GM19397 (cell line): ENCODE measurements around the gene TJP1.
"Not testable (repeated sequence)": the region's sequence is repeated elsewhere in the genome, so short reads cannot be mapped to it uniquely, and the experiment has no call there.

Source experiments
- ATAC-seq: cut with Tn5 transposase; IDR thresholded peaks from one replicate; pipeline ENCODE4 v1.9.1; 2021; ENCODE audit warnings: mild to moderate bottlenecking, moderate library complexity; ENCODE audit not compliant: unreplicated experiment

The TJP1 gene

DNA sequence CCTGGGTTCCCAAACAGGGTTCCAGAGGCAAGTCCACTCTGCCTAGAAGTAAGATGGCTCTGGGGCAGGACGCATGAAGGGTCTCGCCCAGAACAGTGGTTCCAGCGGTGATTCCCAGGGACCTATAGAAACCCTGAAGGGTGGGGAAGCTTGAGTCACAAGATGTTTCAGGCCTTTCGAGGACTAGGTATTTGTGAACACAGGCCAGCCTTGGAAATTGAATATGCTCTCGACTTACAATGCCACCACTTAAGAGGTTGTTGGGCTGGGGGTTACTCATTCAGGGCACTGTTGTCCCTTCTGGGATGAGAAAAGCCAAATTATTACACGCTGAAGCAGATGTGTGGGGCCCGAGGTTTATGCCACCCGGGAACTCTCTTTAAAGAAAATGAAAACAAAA lies 152.0 kb downstream of the TJP1 start:
- no peak for ATAC-seq

DNA sequence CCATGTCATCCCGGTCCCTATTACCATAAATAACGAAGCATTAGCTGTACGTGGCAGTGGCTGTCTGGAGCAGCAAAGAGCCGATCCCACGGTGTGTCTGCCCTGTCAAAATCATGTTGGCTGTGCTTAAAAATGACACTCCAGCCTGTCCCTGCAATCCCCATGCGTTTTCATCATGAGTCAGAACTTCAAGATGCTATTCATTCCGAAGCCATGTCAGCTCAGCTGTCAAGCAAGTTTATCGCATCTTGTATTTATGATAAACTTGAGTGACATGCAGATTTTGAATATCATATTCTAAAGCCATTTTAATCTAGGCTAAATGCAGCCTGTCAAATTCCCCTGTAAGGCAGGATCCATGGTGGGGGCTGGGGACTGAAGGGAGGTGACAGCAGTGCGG lies 152.4 kb downstream of the TJP1 start:
- ATAC-seq = no peak

DNA sequence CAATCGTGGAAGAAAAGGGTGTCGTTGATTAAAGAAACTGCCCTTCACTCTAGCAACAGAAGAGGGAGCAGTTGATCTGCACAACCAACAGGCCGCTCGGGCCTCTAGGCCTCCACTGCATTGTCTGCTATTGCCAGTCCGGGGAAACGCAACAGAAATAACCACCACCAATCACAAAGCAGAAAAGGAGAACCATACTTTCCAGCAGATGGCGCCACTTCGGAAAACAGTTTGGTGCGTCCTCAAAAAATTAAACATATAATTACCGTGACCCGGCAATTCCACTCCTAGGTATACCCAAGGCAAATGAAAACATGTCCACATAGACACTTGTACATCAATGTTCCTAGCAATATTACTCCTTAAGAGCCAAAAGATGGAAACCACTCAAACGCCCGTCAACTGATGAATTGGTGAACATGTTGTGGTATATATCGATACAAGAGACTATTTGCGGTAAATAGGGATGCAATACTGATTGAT lies 154.1 kb downstream of the TJP1 start:
- ATAC-seq = peak; percentile 82

DNA sequence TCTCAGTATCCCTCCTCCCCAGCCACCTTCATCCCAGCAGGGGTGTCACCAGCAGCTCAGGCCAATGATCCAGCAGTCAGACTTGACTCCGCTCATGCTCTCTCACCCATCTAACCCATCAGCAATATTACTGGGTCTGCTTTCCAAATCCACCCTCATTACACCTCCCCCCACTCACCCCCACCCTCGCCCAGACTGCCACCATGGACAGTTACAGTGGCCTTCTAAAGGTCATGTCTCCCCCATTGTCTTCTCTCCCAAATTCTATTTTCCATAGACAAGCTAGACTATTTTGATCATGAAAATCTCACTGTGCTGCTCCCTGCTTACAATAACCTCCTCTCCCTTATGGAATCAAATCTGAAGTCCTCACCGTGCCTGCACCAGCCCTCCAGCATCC lies 156.0 kb downstream of the TJP1 start:
- no peak for ATAC-seq

DNA sequence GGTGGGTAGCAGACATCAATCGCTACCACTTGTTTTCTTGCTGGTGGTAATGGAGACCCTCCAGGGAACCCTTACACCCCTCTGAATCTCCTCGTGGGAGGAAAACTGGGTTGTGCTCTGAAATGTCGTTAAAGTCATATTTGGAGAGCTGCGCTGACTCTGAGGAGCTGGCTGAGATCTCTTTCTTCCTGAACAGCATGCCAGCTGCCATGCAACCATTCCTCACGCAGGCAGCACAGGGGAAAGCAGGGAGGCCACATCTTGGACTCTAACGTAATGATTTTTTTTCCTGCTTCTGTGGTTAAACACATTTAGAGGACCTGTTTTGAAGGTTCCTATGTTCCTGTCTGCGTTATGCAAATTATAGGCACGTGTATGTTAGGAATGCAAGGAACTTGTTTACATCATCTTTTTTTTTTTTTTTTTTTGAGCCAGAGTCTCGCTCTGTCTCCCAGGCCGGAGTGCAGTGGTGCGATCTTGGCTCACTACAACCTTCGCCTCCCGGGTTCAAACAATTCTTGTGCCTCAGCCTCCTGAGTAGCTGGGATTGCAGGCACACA lies 156.7 kb downstream of the TJP1 start:
- ATAC-seq = no peak

DNA sequence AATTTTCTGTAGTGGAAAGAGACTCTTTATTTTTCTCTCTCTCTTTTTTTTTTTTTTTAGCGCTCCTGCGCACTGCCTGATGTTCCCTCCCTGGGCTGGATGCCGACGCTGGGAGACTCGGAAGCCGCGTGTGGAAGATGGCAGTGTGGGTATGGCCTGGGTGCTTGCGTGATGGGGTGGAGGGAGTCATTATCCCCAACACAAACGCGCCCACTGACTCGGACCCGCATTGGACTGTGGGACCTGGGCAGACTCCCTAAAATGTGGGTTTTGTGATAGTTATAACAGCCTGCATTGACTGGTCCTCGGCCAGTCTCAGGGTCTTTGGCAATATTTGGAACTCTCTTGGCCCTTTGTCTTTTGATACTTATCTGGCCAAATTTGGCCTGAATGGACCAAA lies 157.9 kb downstream of the TJP1 start:
- ATAC-seq = no peak

DNA sequence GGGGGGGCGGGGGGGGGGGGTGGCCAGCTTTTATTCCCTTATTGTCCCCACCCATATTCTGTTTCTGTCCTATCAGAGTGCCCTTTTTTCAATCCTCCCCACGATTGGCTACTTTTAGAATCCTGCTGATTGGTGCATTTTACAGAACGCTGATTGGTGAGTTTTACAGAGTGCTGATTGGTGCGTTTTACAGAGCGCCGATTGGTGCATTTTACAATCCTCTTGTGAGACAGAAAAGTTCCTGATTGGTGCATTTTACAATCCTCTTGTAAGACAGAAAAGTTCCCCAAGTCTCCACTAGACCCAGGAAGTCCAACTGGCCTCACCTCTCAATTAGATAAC lies 164.8 kb downstream of the TJP1 start:
- ATAC-seq = not testable (repeated sequence)

DNA sequence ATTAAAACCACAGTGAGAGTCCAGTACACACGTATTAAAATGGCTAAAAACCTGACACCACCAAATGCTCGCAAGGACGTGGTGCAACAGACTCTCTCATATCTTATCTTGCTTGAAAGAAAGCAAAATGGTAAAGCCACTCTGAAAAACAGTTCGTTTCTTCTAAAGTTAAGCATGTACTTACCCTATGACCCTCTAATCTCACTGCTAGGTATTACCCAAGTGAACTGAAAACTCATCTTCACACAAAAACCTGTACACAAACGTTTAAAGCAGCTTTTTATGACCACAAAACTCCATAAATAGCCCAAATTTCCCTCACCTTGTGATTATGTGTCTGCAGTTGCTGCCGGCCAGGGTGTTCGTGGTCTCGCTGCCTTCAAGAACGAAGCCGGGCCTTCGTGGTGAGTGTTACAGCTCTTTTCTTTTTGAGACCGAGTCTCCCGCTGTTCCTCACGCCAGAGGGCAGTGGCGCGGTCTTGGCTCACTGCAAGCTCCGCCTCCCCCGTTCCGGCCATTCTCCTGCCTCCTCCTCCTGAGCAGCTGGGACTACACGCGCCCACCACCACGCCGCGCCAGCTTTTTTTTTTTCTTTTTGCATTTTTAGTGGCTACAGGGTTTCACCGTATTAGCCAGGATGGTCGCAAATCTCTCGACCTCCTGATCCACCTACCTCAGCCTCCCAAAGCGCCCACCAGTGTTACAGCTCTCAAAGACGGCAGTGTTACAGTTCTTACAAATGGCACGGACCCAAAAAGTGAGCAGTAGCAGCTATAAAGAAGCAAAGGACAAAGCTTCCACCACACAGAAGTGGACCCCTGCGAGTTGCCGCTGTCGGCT lies 165.4 kb downstream of the TJP1 start:
- no peak for ATAC-seq

DNA sequence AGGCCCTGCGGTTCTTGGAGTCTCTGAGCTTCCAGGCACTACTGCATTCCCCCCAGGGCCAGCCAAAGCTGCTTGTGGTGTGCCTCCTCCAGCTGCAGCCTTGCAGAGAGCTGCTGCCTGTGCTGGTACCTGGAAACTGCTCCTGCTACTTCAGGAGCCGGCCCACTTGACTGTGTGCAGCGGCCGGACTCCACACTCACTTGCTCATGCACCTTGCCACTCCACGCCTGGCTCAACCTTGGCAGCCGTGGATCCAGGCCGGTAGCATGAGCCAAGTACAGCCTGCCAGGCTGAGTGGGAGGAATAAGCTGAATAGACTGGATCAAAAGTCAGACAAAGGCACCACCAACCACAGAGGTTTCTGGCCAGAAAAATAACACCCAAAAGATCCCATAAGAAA lies 169.7 kb downstream of the TJP1 start:
- no peak for ATAC-seq

DNA sequence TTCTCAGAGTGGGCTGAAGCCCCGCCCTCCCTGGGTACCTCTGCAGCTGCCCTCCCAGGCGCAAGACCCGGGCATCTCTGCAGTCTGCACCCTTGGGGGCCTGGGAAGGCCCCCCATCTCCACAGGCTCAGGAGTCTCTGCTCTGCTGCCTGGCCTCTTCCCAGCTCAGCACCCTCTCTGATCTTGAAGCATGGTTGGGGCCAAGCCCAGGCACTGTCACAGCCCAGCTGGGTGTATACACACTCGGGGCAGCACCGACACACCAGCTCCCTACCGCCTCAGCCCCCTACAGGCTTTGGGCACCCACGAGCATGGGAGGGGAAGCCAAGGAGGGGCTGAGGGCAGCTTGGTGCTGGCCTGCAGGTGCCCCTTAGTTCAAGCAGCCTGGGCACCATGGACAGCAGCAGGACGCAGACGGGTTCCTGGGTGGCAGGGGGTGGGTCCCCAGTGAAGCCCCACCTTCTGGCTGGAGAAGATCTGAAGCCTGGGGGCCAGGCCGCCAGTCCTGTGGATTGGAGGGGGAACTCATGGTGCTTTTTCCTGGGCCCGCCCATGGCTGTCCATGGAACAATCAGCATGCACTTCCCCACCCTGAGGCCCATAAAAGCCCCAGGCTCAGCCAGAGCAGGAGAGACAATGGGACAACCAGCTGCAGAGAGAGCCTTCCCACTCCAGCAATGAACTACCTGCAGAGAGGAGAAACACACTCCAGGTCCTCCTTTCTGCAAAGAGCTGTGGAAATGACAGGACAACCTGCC lies 170.6 kb downstream of the TJP1 start:
- no peak for ATAC-seq
